Measurements from ENCODE around the gene CHST11.

CHST11 gene

DNA sequence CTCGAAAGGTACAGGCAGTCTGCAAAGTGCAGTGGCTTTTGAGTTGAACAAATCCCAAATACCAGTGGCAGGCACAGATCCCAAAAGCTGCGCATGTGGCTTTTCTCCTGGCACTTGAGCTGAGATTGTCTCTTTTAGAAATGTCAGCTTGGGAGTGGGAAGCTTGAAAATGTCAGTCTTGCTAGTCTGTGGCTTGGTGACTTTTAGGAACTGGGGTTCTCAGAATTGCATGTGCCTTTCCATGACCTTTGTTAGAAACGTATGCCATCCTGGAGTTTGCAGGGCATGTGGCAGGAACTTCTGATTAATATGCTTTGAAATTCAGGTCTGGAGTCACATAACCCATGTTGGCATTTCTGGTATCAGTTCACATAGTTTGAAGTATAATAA, 182.1 kb downstream of the CHST11 start:
- TF ChIP-seq, protein P1, sequence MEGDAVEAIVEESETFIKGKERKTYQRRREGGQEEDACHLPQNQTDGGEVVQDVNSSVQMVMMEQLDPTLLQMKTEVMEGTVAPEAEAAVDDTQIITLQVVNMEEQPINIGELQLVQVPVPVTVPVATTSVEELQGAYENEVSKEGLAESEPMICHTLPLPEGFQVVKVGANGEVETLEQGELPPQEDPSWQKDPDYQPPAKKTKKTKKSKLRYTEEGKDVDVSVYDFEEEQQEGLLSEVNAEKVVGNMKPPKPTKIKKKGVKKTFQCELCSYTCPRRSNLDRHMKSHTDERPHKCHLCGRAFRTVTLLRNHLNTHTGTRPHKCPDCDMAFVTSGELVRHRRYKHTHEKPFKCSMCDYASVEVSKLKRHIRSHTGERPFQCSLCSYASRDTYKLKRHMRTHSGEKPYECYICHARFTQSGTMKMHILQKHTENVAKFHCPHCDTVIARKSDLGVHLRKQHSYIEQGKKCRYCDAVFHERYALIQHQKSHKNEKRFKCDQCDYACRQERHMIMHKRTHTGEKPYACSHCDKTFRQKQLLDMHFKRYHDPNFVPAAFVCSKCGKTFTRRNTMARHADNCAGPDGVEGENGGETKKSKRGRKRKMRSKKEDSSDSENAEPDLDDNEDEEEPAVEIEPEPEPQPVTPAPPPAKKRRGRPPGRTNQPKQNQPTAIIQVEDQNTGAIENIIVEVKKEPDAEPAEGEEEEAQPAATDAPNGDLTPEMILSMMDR (IDR thresholded peaks at IDR 0.05), result no peak

DNA sequence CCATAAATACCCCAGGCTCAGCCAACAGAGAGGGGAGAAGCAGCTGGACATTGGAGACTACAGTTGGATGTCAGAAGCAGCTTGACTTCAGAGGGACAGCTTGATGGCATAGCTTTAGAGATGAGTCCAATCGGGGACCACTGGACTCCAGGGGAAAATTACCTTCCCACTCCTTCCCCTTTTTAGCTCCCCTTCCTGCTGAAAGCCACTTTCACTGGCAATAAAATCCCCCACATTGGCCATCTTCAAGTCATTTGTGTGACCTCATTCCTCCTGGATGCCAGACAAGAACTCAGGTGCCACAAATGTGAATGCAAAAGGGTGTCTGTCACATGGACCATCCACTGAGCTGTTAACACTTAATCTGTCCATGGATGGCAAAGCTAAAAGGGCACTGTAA, 184.2 kb downstream of the CHST11 start:
- TF ChIP-seq, protein P1 (IDR thresholded peaks at IDR 0.05), result no peak

DNA sequence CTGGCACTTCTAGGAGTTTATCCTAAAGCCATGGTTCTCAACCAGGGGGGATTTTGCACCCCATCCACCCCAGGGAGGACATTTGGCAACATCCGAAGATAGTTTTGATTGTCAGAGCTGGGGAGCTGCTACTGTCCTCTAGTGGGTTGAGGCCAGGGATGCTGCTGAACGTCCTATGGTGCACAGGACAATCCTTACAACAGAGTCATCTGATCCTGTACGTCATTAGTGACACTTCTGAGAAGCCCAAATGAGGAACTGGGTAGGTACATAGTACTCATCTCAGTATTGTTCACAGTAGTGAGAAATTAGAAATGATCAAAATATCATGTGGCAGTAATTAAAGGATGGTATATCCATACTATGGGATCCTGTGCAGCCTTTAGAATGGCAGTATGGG, 185.1 kb downstream of the CHST11 start:
- TF ChIP-seq, protein P1 (IDR thresholded peaks at IDR 0.05), result no peak

DNA sequence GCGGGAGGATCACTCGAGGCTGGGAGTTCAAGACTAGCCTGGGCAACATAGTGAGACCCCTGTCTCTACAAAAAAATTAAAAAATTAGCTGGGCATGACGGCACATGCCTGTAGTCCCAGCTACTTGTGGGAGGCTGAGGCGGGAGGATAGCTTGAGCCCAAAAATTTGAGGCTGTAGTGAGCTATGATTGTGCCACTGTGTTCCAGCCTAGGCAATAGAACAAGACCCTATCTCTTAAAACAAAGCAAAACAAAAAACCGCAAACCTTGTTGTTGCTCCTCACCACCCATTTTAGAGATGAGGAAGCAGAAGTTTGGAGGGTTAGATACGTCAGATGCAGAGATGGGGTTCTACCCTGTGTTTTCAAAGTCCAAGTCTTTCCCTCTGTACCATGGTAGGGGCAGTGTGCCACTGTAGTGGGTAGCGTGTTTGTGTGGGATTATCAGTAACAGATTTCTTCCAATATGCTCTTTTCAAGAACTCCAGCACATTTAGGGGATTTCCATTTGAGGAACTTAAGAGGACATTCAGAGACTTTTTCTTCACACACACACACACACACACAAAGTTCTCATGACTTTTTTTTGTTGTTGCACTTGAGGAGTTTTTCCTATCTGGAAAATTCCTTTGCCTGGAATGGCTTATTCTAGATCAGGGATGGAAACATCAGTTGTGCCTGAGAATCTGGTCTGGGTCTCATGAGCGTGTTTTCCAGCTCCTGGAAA, 186.5 kb downstream of the CHST11 start:
- TF ChIP-seq, protein P1 (IDR thresholded peaks at IDR 0.05), result no peak

DNA sequence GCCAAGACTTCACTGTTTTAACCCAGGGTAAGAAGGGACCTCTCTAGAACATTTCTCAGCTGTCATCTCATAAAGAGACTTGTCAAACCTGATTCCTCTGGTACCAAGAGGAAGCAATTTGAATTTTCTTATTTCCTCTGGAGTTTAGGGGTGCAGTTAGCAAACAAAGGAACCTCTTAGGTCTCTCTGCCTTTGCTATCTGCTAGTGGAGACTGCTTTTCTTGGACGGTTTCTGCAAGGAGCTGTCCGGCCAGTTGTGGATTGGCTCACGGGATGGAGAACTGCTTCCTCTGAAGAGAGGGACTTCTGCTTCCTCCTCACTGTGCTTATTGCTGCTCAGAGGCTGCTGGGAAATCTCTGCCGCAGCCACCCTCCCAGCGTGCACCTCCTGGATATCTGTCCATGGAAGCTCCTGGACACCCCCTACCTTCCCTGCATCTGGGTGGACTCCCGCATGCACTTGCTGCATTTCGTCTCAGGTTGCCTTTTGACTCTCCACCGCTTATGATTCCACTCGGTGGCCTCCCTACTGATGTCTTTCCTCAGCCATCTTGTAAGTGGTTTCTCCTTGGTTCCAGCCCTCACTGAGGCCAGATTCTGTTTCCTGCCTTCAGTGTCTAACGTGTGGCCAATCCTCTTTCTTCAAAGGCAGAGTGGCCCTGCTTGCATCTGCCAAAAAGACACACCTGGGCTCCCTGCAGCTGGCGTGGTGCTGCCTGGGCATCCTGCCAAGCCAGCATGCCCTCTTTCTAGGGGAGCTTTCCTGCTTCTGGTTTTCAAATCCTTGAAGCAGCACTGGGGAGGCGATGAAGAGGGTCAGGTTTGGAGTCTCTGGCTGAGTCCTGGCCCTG, 187.3 kb downstream of the CHST11 start:
- TF ChIP-seq, protein P1 (IDR thresholded peaks at IDR 0.05), result no peak

DNA sequence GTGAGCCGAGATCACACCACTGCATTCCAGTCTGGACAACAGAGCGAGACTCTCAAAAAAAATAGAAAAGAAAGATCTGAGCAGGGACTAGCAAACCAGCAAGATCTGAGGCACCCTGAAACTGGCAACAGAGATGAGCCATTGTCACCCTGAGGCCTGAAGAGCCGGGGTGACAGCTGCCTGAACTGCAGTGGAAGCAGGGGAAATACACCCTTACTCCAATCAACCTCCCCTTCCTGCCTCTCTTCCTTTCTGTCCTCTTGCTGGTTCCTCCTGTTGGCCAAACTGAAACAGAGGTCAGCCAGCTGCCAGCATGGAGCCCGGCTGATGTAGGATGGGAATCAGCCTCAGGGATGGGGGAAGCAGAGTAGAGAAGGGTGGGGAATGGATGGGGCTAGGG, 192.0 kb downstream of the CHST11 start:
- TF ChIP-seq, protein P1 (IDR thresholded peaks at IDR 0.05), result no peak

DNA sequence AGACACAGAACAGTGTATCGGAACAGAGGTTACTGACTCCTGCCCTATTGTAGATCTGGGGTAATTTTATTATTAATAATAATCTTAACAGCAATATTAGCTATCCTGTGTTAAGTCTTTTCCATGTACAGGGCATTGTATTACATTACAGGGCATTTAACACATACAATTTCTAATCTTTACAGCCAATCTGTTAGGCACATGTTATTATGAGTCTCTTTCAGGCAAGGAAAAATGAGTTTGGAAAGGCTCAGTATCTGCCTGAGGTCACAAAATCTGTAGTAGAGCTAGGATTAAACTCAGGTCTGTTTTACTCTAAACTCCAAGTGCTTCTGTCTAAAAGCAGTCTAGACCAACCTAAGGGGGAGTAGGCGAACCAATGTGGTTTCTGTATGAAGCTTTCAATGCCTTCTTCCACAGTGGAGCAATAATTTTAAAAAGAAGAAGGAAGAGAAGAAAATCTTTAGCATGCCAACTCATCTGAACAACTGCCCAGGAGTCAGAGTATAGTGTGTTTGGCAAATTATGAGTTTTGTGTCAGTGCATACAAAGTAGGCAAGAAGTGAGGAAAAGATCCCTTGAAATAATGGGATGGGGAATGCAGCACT, 192.6 kb downstream of the CHST11 start:
- TF ChIP-seq, protein P1 (IDR thresholded peaks at IDR 0.05), result no peak
